HG02678 (cell line): Measurements from ENCODE around the gene PPP2R1B.

ENCODE experiments used
- ATAC-seq: cut with Tn5 transposase; IDR thresholded peaks from one replicate; pipeline ENCODE4 v1.9.1; 2021; ENCODE audit warnings: mild to moderate bottlenecking, moderate library complexity; ENCODE audit not compliant: unreplicated experiment

The PPP2R1B gene

DNA sequence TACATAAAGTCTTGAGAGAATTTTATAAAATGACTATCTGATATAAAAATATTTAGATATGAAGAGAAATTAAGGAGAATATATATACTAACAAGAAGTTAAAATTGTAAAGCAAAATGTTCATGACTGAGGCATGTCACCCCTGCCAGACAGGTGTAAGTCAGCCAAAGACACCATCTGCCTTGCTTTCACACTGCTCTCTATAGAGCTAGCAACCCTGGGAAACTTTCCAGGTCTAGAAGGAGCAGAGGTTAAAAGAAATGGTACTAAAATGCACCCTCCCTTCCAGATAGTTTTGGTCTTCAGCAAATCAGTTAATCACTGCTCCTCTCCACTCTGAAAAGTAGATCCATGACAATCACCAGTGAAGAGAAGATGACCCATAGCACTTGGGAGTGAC lies 16.5 kb downstream of the PPP2R1B start:
- ATAC-seq: no peak

DNA sequence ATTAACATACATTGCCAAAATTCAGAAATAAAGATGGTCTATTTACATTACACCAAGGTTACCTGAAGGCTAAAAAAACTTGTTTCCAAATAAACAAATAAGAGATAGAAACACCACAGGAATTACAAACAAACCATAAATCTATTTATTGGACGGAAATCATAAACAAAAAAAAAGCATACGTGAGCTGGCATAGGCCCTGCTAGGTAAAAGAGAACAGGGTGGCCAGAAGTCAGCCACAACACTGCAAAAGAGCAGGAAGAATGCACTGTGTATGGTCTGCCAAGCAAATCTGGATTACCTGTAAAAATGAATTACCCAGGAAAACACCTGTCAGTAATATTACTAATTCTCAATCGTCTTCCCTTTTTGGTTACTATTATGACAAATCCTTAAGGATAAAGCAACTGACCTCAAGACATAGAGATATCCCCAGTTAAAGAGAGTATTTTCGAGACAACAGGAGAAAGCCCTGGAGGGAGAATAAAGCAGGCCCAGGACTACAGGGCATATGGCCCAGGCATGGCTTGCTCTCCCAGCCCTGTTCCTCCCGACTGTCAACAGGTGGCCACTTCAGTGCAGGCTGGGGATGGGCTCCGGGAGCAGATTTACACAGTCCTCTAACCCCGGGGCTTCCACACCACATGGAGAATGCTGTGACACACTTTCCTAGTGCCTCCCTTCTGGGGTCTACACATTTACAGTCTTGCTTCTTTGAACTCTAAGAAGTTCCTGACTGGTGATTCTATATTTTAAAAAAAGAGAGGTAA lies 18.0 kb downstream of the PPP2R1B start:
- no peak for ATAC-seq

- ATAC-seq: no peak
Observed at GRCh38 chr11:111745719-111746504, 20.3 kb downstream of the PPP2R1B start.

- no peak for ATAC-seq
Observed at GRCh38 chr11:111743700-111744099, 22.5 kb downstream of the PPP2R1B start.

DNA sequence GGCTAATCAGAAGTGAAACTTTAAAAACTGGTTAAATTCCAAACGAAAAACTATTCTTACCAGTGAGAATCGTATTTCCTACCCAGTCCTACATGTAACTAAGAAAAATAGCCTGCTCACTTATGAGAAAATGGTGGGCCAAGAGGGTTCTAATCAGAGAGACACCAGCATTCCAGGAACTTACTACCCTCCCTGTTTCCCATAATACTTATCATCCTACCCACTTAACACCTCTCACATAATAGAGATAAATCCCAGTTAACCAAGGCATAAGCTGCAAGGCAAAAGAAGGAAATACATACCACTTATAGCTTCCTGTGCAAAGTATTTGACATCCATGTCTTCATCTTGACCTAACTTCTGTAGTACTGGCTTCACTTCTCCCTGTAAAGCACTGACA lies 24.4 kb downstream of the PPP2R1B start:
- no peak for ATAC-seq

DNA sequence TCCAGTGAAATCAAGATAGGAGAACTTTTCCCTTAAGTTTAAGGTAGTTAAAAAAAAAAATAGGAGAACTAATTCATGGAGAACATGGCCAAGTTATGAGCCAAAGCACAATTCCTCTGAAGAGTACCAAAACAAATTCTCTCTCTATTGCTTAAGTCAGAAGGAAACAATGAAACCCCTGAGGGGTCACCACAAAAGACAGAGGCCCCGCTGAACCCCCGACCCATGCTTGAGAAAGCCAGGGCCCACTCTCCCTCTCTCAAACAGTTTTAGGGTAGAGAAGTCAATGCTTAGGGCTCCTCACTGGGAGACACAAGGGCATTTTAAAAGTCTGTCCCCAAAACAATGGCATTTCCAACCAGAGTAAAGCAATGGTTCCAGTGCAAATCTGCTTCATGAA lies 26.9 kb downstream of the PPP2R1B start:
- ATAC-seq: no peak

DNA sequence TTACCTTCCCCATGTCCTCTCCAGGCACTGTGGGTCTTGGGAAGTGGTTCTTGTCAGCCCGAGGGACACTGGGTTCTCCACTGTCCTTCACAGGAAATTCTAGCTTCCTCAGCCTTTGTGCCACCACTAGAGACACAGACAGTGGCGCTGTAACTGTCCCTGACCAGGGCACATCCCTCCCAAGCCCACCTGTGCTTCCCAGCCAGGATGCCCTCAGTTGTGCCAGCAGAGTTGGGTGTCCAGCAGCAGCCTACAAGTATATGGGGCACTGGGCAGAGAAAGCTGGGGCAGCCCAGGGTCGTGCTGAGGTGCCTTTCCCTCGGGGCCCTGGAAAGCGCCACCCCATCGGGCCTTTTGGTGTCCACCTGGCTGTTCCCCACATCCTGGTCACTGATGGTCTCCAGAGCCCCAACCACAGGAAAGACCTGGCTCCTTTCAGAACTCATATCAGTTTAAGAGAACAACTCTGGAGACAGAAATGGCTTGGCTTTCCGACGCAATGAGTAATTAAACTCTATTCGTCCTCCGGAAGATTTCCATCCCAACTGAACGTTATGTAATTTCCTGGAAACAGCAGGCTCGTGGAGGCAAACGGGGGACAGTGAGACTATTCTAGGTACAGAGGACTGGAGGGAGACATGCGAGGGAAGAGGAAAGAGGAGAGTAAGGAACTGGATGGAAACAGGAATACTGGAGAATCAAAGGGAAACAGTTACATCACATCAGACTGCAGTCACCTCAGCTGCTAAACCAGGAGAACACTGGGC lies 28.6 kb downstream of the PPP2R1B start:
- ATAC-seq: no peak

DNA sequence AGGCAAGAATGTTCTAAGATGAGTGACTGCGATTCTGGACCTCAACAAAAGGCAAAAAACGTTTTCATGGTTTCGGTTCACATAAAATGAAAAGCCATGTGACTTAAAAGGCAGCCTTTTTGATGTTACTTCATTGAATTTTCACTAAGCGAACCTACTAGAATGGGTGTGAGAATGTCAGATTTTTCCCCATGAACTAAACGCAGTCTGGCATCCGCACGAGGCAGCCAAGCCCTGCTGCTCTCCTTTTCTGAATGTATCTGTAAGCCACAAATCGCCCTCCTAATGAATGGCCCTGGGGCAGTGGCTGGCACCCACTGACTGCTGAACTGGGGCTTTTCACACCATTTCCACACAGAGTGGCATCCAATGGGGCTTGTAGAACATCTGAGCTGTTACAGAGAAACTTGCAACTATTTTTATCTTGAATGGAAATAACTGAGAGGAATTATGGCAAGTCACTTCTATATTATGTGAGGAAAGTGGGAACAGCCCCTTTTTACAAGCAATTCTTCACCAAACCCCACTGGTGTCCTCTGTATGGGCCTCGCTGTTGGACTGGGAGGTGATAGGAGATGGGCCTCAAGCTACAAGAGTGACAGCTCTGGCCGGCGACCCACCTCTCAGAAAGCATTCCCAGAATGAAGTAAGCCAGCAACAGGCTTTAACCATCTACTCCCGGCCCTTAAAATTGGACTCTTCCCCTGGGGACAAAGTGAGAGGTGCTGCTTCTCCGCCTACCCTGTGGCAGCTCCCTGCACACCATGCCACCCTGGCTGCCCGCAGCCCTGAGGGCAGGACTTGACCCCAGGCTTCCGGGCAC lies 29.4 kb downstream of the PPP2R1B start:
- ATAC-seq: no peak

- no peak for ATAC-seq
Observed at GRCh38 chr11:111736181-111736590, 30.0 kb downstream of the PPP2R1B start.

GRCh38 chr11:111735262-111736116 lies 30.7 kb downstream of the PPP2R1B start:
- ATAC-seq: no peak

GRCh38 chr11:111734954-111735261 lies 31.3 kb downstream of the PPP2R1B start:
- ATAC-seq: no peak

GRCh38 chr11:111734101-111734953 lies 31.9 kb downstream of the PPP2R1B start:
- ATAC-seq: no peak

DNA sequence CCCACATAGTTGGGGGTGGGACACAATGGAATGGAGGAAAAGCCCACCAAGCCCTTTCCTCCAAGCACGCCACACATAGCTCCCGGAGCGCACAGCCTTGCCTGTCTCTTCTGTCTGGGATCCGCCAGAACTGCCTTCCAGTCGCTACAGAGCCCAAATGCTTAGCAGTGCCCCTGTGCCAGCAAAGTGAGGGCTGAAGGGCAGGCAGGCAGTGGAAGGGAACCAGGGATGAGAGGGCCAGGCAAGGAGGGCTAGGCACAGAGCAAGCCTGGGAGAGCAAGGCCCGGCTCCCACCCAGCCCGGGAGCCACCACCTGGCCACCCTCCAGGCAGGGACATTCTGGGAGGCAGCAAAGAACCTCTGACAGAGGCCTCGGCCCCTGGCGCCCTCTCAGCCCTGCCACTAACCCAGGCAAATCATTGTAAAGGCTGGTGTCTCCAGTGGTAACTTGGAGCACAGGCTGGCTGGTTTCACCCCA lies 32.5 kb downstream of the PPP2R1B start:
- ATAC-seq: no peak

DNA sequence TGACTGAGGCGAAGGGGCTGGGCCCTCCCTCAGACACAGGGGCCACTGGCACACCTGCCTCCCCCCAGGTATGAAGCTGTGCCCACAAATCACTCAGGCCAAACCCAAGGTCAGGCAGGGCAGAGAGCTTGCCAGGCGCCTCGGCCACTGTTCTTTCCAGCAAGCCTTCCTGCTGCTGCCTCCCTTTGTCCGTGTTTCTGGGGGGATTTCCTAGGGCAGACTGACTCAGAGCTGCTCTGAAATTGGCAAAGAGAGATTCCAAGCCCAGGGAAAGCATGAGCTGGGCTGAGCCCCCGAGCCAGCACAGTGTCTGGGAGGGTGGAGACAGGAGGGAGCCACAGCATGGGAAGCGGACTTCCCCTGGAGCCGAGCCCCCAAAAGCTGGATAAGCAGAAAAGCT lies 33.2 kb downstream of the PPP2R1B start:
- no peak for ATAC-seq

GRCh38 chr11:111731821-111732220 lies 34.4 kb downstream of the PPP2R1B start:
- ATAC-seq: no peak

- no peak for ATAC-seq
Observed at GRCh38 chr11:111730871-111731591, 35.2 kb downstream of the PPP2R1B start.

- no peak for ATAC-seq
Observed at GRCh38 chr11:111729831-111730311, 36.3 kb downstream of the PPP2R1B start.
